RPMI7951 (cell line): Measurements from ENCODE around the gene TMCC3. TPM values are rescaled to one million over a fixed set of nuclear protein-coding genes. Genes with fewer than 3 reads are reported as not detected.

ENCODE experiments used
- DNase-seq: peaks from one replicate; pipeline ENCODE4 v3.0.0-alpha.2; 2012; ENCODE audit warnings: low read depth
- total RNA-seq: library from RNA; depleted of rRNA; stranded (reverse); fragments of >200 nt; shearing (Covaris generic); gene quantifications from 2 replicates; pipeline ENCODE4 v1.2.3, GENCODE V29; 2014

Gene TMCC3
- total RNA-seq, 1 experiment from 2014 or later, result 2.4 TPM

DNA sequence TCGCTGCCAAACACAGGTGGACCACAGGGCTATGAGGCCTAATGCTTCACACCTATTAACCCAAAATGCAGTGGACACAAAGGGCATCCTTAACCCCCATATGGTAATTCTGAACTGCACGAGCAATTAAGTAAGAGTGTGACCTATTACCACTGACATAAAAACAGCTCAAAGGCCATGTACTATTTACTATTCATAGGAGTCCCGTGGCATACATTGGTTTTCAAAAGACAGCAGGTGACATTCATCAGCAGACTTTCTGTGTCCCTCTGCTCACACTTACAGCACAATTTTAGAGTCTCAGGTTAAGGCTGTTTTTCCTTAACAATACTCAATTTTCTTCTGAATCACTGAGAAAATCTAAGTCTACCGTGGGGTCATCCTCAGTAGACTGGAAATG lies 23.1 kb upstream of the TMCC3 start:
- DNase-seq, result no peak

DNA sequence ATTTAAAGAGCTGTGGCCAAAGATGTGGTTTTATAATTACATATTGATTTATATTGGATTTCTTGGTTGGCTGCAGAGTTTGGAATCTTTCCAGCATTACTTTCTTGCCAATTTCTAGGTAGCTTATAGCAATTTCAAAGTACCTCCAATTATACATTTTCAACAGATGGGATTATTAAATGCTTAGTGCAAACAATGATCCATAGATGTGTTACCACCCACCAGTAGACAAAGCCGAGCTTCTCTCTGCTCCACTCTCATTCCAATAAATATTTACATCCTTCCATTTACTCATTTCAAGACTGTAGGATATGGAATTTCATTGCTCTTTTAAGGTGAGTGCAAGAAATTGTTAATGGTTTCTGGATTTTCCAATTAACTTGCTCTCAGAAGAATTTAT lies 21.6 kb upstream of the TMCC3 start:
- no peak for DNase-seq

DNA sequence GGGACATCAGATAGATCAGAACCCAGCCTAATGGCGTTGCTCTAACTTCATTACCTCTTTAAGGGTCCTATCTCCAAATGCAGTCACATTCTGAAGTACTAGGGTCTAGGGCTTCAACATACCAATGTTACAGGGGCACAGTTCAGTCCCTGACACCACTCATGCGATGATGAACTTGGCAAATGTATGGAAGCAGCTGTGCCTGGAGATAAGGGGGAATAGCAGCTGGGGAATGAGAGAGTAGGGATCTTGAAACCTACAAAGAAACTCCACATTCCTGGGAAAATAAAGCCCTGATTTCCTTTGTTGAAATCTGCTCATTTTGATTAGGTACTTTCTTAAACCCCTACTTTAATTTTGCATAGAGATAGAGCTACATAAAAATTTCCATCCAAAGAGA lies 20.5 kb upstream of the TMCC3 start:
- no peak for DNase-seq

DNA sequence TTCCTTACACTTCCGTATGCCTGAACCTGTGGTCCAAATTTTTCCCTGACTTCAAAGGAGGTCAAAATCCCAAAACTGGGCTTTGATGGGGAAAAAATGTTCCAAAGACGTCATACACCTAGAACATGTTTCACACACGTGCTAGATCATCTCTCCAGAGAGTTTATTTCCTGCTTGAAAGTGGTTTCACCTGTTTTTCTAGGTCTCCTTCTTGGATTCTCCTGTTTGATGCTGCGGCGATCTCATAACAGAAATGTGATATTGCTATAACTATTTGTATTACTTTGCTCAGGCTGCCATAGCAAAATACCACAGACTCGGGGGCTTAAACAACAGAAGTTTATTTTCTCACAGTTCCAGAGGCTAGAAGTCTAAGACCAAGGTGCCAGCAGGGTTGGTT lies 19.7 kb upstream of the TMCC3 start:
- no peak for DNase-seq

DNA sequence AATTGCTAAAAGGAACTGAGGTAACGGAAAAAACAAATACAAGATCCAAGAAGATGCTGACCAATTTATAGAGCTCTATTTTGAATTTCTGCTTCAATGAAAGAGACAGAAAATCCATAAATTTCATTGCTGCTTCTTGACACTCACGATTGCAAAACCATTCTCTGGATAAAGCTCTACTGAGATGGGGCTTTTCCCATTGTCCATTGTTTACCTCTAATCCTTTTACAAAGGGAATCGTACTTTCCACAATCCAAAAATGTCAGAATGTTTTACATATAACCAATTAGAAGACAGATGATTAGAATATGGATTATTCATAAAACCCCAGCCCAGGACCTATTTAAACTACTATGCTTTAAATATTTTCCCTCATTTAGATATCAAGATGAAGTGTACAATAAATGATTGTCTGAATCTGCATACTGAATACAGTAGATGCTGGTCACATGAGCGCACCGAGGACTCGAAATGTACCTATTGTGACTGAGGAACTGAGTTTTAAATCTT lies 16.7 kb upstream of the TMCC3 start:
- DNase-seq, result no peak

DNA sequence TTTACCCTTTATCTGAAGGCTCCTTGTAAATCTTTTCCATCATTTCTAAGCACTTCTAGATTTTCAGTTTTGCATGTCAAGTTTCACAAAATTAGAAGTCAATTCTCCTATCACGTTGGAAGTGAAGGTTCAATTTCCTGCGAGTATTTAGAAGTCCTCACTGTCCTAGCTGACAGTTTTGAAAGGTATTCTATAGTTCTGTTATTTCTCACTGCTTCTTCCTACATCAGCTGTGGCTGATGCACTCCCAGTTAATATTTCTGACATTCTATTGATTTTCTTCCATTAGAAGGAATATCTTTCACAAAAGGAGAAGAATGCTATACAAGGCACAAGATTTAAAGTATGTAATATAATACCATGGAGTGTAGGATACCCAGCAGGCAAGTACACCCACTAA lies 15.8 kb upstream of the TMCC3 start:
- no peak for DNase-seq

DNA sequence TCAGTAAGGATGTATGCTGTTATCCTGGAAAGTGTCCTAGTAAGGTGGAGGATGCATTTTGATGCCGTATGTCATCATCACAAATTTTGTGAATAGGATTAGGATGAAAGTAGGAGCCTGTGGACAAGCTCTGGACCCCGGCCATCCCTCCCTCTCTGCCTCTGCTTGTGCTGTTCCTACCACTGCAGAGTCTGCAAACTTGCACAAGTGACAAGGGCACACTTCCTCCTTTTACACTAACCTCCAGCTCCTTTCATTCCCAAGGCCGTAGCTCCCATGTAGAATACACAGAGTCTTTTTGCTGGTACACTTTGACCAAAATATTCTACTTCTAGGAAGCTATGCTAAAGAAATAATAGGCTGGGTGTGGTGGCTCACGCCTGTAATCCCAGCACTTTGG lies 13.3 kb upstream of the TMCC3 start:
- no peak for DNase-seq

DNA sequence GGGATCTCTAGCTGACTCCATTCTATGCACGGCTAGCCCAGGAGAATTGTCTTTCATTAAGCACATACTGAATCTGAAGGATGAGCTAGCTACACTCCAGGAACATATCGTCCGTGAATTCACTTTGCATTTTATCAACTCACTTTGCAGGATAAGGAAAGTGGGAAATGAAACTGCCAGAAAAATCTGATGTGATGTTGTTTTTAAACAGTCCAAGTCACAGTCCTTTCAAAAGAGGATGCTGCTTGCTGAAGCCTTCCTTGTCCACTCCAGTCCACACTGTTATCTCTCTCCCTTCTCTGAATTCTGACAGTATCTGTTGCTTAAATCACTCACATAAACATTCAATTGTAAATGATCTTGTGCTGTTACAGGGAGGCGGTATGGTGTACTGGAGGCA lies 12.7 kb upstream of the TMCC3 start:
- DNase-seq, result no peak

DNA sequence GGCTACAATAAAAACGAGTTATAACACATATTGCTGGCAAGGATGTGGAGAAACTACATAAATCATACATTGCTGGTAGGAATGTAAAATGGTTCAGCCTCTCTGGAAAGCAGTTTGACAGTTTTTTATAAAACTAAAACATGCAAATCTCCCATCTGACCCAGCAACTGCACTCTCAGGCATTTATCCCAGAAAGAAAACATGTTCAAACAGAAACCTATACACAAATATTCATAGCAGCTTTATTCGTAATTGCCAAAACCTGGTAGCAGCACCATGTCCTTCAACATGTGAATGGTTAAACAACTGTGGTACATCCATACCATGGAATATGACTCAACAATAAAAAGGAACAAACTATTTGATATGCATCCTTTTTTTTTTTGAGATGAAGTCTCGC lies 10.1 kb upstream of the TMCC3 start:
- no peak for DNase-seq

DNA sequence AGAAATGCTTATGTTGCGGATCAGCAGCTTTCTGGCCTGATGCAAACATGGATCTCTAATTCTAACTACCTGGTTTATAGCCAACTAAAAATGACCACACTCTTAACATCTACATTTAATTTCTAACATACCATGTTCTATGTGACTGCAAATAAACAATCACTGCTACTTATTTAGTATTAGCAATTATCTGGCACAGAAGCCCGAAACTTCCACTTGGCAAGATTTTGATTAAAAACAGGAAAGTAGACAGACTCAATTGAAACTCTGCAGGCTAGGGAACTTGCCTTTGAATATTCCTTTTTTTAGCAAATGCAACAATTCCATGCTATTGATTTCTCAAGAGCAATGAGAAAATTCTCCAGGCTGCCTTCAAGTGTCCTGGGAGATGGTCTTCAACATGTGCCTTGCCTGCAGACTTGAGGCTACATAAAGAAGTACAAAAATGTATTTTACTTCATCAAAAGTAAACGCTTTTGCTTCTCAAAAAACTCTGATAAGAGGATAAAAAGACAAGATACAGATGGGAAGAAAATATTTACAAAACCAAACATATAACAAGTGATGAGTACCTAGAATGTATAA lies 9.1 kb upstream of the TMCC3 start:
- no peak for DNase-seq

DNA sequence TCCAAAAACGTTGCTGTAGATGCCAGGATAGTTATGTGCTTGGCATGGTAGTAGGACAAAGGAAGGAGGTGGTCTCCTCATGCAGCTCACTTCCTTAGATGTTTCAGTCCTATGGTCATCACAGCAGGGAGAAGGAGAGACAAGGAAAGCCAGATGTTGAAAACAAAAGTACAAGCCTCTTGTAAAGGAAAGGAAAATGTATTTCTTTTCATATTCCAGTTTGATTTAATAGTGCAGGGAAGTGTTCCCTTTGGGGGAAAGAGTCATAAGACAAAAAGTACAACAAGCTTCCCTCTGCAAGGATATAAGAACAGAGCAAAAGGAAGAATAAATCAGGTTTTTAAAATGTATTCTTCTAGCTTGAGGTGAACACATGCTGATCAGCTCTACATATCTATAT lies 8.6 kb upstream of the TMCC3 start:
- DNase-seq, result no peak

DNA sequence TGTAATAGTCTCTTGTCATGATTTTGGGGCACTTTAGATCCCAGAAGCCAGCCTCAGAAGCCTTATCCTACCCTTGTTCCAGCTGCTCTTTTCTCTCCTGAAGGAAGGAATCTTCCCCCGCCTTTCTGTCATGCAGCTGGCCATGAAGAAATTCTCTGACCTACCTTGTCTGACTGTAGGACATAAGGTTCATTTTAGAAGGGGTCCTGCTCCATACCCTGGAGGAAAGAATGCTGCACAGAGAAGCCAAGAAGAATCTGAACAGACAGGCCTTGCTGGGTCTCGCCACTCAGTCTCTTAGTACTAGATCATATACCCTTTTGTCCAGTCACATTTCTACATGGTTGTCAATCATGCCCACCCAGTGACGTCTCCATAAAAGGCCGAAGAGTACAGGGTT lies 6.2 kb upstream of the TMCC3 start:
- DNase-seq, result no peak

DNA sequence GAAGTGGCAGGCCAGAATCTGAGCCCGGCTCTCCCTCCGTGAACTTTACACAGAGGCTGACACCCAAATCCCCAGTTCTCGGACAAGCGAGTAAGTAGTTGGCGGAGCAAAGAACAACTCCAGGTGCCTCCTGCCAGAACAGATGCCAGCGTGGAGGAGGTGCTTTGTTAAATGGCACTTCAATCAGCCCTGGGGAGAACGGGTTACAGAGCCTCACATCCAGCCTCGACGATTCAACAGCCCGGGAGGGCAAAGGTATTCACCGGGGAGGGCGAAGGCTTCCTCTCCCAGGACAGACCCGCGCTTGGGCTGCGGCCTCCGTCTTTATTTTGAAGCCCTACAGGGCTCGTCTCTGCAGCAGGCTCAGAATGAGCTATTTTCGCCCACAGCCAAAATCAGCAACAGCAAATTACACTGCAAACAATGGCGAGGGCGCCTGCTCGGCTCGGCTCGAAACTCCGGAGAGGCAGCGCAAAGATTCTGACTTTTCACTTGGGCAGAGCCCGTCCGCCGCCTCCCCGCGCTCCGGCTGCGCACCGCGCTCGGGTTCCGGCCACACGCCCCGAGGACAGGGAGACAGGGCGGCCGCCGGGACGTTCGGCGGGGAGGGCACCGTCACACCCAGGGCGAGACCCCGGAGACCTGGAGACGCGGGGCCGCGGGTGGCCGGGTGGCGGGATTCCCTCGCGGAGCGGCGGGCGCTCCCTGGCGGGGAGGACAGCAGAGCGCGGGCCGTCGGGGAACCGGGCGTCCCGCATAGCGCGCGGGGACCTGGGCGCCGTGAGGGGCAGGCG lies 811 bp downstream of the TMCC3 start:
- DNase-seq, result peak; percentile 27

DNA sequence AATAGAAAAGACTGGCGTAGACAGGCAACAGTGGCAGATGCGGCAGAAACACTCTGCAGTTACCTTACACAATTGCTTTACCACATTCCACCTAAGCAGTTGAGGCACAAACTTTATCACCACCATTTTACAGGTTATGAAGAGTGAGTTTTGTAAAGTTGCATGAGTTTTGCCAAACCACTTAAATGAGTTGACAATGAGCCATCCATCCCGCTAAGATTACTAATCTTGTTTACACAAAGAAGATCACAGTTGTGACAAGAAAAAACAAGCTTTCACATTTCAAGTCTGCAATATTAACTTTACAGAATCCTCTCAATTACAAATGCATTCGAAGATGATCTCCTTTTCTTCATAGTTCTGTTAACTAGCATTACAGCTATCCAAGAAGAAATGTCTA lies 1.8 kb downstream of the TMCC3 start:
- DNase-seq, result peak; percentile 10

DNA sequence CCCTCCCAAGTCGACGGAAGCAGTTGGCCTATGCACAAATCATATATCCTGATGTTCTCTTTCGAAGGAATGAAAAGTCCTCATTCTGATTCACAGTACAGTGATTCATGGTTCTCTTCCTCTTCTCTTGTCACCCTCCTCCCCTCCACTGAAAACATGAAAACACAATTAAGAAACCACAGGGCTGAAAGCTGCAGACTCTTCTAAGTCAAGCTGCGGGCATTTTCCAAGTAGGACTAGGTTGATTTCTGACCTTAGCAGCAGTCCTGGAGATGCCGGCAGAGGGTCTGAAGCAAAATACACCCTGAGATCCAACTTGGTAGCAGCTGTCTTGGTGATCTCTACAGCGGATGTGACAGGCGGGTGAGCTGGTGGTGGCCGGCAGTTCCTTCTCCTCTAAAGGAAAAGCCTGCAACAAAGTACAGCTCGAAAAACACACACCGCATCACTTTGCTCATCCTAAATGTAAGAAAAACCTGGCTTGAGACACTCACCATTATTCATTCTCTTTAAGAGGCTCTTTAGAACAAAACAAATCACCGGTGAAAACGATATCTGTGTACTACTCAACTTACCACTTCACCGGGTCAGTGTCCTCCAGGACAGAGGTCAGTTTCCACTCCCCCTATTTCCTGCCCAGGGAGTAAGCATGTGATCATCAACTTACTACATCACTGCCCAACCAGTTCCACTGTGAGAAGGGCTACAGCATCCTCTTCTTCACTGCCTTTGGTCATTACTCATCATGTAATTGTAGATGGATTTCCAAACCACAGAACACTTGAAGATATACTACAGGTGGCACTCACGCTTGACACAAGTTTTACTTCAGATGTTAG lies 6.0 kb downstream of the TMCC3 start:
- peak; percentile 85 for DNase-seq

DNA sequence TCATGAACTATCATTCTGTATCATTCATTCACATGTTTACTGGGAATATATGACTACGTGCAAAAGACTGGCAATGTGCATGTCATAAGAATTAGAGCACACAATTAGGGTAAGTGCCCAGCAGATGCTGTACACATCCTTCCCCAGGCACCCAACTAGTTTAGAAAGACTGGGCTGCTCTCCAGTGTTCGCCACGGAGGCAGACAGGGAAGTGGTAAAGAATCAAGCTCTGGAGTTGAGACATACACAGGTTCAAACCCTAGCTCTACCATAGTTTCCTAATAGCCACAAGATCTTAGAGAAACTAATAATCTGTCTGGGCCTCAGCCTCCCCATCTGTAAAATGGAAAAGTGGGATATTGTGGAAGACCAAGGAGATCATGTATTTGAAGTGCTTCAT lies 6.8 kb downstream of the TMCC3 start:
- DNase-seq, result no peak

DNA sequence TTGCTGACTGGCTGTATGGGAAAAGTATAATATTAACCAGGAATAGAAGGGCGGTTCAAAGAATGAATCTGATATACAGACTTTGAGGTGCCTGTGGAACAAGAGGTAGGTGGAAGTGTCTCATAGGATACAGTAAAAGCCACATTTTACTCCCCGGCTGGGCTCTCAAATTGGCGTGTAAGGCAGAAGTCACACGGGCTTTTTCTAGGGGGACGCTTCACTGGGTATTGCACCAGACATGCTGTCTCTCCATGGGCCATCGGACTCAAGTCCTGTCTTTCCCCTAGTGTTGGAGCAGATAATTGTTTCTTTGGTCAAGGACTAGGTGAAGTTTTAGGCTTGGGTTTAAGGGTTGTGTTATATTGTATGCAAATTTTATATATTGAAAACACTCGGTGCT lies 9.1 kb downstream of the TMCC3 start:
- DNase-seq, result no peak

DNA sequence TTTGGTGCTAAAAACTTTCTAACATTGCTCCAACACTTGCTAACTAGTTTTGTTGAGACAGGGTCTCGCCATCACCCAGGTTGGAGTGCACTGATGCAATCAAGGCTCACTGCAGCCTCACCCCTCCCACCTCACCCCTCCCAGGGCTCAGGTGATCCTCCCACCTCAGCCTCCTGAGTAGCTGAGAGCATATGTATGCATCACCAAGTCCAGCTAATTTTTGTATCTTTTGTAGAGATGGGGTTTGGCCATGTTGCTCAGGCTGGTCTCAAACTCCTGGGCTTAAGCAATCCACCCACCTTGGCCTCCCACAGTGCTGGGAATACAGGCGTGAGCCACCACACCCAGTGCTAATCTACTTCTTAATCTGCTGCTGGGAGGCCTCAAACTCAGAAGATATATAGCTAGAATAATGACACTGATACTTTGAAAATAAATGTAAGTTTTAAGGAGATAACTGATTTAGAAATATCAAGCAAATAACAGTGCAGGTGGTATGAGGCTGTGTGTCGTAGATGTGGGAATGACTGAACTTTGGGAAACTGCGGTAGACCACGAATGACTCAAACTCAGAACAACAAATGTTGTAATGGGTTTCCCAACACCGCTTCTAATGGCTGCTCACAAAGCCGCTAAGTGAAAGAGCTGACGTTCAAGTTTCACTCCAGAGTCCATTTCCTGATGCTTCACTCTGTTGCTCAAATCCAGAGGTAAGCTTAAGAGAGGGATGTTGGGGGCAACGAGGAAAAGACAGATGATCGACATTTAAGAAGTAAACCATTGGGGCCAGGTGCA lies 10.0 kb downstream of the TMCC3 start:
- DNase-seq, result peak; percentile 74

DNA sequence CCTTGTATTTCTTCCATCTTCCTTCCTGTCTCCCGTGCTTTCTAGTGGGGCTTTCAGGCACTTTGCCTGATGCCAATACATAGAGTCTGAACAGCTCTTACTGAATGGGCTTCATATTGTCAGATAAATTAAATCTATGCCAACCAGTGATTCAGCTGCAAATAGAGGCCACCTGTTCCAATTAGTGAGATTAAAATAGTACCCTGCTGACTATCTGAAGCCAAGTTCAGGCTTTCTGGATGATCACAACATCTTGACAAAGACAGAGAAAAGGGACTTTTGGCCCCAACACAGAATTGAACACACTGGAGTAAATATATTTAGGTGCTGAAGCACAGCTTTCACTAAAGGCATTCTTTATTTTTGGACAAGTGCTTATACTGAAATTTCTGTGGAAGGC lies 11.8 kb downstream of the TMCC3 start:
- DNase-seq, result no peak

DNA sequence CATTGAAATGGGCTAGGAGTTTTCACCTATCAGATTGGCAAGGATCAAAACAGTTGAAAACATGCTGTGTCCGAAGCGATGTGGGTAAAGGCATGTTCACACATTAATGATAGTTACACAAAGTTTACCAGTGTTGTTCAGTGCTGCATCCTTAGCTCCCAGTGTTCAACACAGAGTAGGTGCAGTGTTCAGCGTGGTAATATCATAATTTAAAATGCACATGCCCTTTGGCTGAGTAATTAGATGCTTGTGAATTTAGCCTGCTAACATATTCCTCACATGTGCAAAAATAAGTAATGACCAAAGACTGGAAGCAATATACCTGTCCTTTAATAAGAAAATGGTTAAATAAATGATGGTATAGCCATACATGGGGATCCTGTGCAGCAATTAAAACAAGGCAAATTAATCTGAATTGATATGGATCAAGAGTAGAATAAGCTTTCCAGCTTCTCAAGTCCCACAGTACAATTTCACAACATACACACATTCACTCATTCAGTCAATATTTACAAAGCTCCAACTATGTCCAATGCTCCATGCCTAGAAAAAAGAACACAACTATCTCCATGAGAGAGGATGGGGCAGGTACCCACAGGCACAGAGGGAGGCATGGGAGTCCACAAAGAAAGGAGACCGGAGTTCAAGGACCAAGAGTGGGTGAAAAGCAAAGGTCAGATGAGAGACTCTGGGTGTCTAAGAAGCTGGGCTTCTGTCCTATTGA lies 12.8 kb downstream of the TMCC3 start:
- no peak for DNase-seq

DNA sequence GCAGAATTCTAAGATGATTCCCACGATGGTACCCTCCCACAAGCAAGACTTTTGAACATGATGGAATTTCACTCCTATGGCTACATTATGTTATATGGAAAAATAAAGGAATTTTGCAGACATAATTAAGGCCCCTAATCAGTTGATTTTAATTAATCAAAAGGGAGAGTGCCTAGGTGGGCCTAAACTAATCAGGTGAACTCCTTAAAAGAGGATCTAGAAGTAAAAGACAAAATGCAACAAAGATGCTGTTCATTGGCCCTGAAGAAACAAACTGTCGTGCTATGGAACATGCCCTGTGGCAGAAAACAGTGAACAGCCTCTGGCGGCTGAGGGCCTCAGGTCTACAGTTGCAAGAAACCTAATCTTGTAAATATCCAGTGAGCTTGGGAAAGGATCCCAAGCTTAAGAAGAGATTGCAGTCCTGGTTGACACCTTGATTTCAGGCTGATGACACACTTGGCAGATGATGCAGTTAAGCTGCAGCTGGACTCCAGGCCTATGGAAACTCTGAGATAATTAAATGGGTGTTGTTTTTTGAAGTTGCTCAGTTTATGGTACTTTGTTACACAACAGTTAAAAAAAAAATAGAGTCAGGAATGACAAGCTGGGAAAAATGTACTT lies 13.8 kb downstream of the TMCC3 start:
- no peak for DNase-seq
